ENCODE results near the gene SLC2A9. TPM values are rescaled to one million over a fixed set of nuclear protein-coding genes. Genes with fewer than 3 reads are reported as not detected.

The SLC2A9 gene
- total RNA-seq, 3 donors from 2014 or later, result 6.2 to 10.7 (median 9.5) TPM

GRCh38 chr4:9942921-9943600 lies 78.2 kb downstream of the SLC2A9 start:
- intact Hi-C loops (cut with DNase I; ENCODE audit: low total_unique reads), result no loop called here
- no peaks in the 10 kb centered on the region for H3K9me3 ChIP-seq
- H3K4me1 ChIP-seq, result no peaks in the 10 kb centered on the region
- DNase-seq (ENCODE audit: low spot score in 2 of 2), result no peak
- TF ChIP-seq POLR2AphosphoS5 (IDR thresholded peaks at IDR 0.05), result no peak
- H3K4me3 ChIP-seq, result no peak overlapping the region
- no peak overlapping the region for H3K27ac ChIP-seq
- no peaks in the 10 kb centered on the region for H3K27me3 ChIP-seq
- no peaks in the 10 kb centered on the region for H3K36me3 ChIP-seq

GRCh38 chr4:9942139-9942538 lies 79.2 kb downstream of the SLC2A9 start:
- TF ChIP-seq POLR2A (IDR thresholded peaks at IDR 0.05) (no peak), CTCF (IDR thresholded peaks at IDR 0.05) (no peak), POLR2AphosphoS5 (IDR thresholded peaks at IDR 0.05) (no peak)
- DNase-seq (ENCODE audit: low spot score in 2 of 2), result no peak
- no peaks in the 10 kb centered on the region for H3K36me3 ChIP-seq
- no peak overlapping the region for H3K4me3 ChIP-seq
- no peaks in the 10 kb centered on the region for H3K4me1 ChIP-seq
- no peak overlapping the region for H3K27ac ChIP-seq
- intact Hi-C loops (cut with DNase I; ENCODE audit: low total_unique reads), result no loop called here
- no peaks in the 10 kb centered on the region for H3K9me3 ChIP-seq
- H3K27me3 ChIP-seq, result no peaks in the 10 kb centered on the region

- Histone ChIP-seq H3K27ac (no peak overlapping the region), H3K36me3 (no peaks in the 10 kb centered on the region), H3K9me3 (no peaks in the 10 kb centered on the region), H3K27me3 (no peaks in the 10 kb centered on the region), H3K4me1 (no peaks in the 10 kb centered on the region), H3K4me3 (no peak overlapping the region)
- TF ChIP-seq POLR2A (IDR thresholded peaks at IDR 0.05), result no peak
- intact Hi-C loops (cut with DNase I; ENCODE audit: low total_unique reads), result no loop called here
- no peak for DNase-seq (ENCODE audit: low spot score in 2 of 2)
Measured at GRCh38 chr4:9940041-9940440, 81.3 kb downstream of the SLC2A9 start.

- intact Hi-C loops (cut with DNase I; ENCODE audit: low total_unique reads), result no loop called here
- Histone ChIP-seq H3K4me3 (no peak overlapping the region), H3K27ac (no peak overlapping the region), H3K36me3 (no peaks in the 10 kb centered on the region), H3K9me3 (no peaks in the 10 kb centered on the region), H3K27me3 (no peaks in the 10 kb centered on the region), H3K4me1 (no peaks in the 10 kb centered on the region)
- no peak for TF ChIP-seq CTCF (IDR thresholded peaks at IDR 0.05)
- TF ChIP-seq POLR2AphosphoS5 (IDR thresholded peaks at IDR 0.05), result no peak
- no peak for TF ChIP-seq POLR2A (IDR thresholded peaks at IDR 0.05)
- DNase-seq (ENCODE audit: low spot score in 2 of 2), result no peak
Measured at GRCh38 chr4:9938933-9939332, 82.4 kb downstream of the SLC2A9 start.

GRCh38 chr4:9937078-9937477 lies 84.2 kb downstream of the SLC2A9 start:
- Histone ChIP-seq H3K27ac (no peak overlapping the region), H3K27me3 (no peaks in the 10 kb centered on the region), H3K4me1 (no peaks in the 10 kb centered on the region), H3K36me3 (no peaks in the 10 kb centered on the region), H3K4me3 (no peak overlapping the region), H3K9me3 (no peaks in the 10 kb centered on the region)
- no peak for DNase-seq (ENCODE audit: low spot score in 2 of 2)
- intact Hi-C loops (cut with DNase I; ENCODE audit: low total_unique reads), result no loop called here
- TF ChIP-seq POLR2A (IDR thresholded peaks at IDR 0.05) (no peak), CTCF (IDR thresholded peaks at IDR 0.05) (no peak), POLR2AphosphoS5 (IDR thresholded peaks at IDR 0.05) (no peak)

- intact Hi-C loops (cut with DNase I; ENCODE audit: low total_unique reads), result no loop called here
Measured at GRCh38 chr4:9936129-9936644, 85.1 kb downstream of the SLC2A9 start.

More at GRCh38 chr4:9936129-9936644, 85.1 kb downstream of the SLC2A9 start:
- no peak for DNase-seq (ENCODE audit: low spot score in 2 of 2)
- Histone ChIP-seq H3K36me3 (no peaks in the 10 kb centered on the region), H3K27me3 (no peaks in the 10 kb centered on the region), H3K9me3 (no peaks in the 10 kb centered on the region), H3K27ac (no peak overlapping the region), H3K4me3 (no peak overlapping the region), H3K4me1 (no peaks in the 10 kb centered on the region)
- TF ChIP-seq POLR2AphosphoS5 (IDR thresholded peaks at IDR 0.05) (no peak), CTCF (IDR thresholded peaks at IDR 0.05) (no peak), POLR2A (IDR thresholded peaks at IDR 0.05) (no peak)
